Measurements from ENCODE around the gene GPR17.

DNA sequence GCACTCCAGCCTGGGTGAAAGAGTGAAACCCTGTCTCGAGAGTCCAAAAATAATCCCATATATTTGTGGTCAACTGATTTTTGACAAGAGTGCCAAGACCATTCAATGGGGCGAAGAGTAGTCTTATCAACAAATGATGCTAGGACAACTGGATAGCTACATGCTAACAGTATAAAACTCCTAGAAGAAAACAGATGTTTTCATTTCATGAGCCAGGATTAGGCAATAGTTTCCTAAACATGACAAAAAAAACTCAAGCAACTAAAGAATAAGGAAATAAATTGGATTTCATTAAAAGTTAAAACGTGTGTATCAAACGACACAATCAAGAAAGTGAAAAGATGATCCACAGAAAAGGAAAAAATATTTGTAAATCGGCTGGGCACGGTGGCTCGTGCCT is 23.1 kb downstream of the GPR17 start:
- TF ChIP-seq, protein P1, sequence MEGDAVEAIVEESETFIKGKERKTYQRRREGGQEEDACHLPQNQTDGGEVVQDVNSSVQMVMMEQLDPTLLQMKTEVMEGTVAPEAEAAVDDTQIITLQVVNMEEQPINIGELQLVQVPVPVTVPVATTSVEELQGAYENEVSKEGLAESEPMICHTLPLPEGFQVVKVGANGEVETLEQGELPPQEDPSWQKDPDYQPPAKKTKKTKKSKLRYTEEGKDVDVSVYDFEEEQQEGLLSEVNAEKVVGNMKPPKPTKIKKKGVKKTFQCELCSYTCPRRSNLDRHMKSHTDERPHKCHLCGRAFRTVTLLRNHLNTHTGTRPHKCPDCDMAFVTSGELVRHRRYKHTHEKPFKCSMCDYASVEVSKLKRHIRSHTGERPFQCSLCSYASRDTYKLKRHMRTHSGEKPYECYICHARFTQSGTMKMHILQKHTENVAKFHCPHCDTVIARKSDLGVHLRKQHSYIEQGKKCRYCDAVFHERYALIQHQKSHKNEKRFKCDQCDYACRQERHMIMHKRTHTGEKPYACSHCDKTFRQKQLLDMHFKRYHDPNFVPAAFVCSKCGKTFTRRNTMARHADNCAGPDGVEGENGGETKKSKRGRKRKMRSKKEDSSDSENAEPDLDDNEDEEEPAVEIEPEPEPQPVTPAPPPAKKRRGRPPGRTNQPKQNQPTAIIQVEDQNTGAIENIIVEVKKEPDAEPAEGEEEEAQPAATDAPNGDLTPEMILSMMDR (IDR thresholded peaks at IDR 0.05; ENCODE audit: low read depth, low read length) = no peak
- TF ChIP-seq EZH2phosphoT487 (IDR thresholded peaks at IDR 0.05; ENCODE audit: low read depth) = no peak

Measured in OCI-LY3 (cell line).